ENCODE measurements around the gene TXNRD2. TPM values are rescaled to one million over a fixed set of nuclear protein-coding genes. Genes with fewer than 3 reads are reported as not detected.
A peak's percentile ranks its signal among the peaks of the same experiment; 100 is the strongest.

Gene TXNRD2
- total RNA-seq, 1 donor from 2014 or later: 8.0 TPM

DNA sequence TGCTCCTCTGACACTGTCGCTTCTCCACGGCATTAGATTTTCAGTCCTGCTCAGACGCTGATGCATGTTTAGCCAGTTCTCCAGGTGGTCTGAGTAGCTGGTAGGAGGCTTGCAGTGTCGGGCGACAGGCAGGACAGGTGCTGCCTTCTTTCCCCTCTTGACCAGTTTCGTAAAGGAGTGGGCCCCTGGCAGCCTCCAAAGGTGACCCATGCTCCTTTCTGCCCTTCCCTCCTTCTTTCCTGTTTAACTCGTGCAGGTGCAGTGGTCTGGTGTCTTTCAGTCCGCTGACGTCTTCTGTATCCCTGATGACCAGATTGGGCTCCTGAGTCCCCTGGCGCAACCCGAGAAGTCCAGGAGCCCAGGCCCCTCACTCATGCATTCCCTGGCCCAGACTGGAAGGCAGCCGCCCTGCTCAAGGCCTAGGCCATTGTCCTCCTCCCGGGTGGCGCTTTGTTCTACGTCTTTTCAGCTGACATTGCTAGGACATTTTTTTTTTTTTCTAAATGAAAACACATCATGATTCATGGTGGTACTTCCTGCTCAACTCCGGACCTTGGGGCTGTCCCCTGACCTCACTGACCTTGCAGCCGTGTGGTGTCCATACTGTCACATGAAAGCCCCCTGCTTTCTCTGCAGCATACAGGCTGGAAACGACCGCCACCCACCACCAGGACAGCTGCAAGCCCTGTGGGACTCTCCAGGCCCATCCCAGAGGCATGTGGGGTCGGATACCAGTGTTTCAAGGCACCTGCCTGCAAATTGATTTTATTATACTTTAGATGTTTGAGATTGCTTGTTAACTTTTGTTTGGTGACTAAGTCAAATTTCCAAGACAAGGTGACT lies 25.5 kb upstream of the TXNRD2 start:
- DNase-seq: no peak

DNA sequence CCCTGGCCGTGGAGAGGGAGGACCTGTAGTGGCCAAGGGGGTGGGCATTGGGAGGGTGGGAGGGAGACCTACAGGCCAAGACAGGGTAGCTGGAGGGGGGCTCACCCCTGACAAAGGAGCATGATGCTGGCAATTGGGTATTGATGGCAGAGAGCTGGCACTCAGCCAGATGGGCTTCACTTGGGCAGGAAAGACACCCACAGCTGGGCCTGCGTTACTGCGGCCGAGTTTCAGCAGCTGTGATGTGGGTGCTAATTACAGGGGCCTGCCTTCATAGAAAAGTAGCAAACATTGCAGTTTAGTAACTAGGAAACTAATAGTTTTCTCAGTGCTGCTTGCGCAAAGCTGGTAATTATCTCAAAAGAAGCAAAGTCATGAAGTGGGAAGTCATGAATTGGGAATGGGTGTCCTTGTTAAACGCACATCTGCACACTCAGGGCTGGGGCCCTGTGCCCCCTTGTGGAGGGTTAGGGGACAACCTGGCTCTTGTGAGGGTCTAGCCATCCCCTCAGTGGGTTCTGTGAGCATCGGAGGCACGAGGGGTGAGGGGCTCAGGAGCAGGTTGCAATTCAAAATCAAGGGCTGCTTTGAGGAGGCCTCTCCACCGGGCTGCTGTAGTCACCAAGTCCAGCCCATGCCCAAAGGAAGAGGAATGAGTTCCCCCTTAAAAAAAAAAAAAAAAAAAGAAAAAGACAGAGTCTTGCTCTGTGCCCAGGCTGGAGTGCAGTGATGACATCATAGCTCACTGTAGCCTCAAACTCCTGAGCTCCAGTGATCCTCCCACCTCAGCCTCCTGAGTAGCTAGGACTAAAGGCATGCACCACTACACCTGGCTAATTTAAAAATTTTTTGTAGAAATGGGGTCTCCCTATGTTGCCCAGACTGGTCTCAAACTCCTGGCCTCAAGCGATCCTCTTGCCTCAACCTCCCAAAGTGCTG lies 24.4 kb upstream of the TXNRD2 start:
- no peak for DNase-seq

DNA sequence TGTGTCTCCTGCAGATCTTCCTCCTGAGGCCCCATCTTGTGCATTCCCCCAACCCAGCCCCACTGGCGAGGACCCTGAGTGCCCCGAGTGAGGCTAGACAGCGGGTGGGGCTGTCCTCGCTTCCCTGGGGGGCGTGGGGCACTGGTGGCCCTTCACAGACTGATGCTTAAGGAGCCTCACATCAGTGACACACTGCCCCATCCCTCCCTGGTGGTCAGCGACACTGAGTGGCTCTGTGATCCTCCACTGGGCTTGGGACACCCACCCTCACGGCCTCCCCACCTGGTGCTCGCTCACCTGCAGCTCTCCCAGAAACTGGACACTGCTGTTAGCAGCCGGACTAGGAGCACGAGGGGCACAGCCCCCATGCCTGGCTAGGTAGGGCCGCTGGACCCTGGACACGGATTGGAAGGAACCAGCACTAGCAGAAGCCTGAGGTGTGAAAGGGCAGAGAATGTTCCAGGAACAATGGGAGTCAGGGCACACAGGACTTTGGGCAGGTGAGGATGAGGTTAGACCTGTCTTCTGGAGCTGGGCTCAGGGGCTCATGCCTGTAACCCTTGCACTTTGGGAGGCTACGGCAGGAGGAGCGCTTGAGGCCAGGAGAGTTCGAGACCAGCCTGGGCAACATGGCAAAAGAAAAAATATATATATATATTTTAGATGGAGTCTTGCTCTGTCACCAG lies 23.2 kb upstream of the TXNRD2 start:
- DNase-seq: no peak

DNA sequence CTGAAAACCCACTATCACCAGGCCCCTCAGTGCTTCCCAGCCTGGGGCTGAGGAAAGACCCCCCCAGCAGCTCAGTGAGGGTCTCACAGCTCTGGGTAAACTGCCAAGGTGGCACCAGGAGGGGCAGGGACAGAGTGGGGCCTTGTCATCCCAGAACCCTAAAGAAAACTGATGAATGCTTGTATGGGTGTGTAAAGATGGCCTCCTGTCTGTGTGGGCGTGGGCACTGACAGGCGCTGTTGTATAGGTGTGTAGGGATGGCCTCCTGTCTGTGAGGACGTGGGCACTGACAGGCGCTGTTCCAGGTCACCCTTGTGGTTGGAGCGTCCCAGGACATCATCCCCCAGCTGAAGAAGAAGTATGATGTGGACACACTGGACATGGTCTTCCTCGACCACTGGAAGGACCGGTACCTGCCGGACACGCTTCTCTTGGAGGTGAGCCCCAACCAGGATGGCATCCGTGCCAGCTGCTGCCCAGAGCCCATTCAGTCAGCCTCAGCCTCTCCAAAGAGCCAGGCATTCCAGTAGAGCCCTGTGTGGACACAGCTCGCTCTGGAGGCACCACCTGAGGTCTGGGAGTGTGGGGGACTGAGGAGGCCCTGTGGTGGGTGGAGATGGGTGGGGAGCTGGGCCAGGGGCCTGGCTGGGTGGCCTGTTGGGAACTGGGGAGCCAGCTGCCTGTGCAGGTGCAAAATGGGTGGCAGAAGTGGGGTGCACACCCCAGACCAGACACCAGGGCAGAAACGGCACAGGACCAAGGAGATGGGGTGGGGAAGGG lies 22.4 kb upstream of the TXNRD2 start:
- no peak for DNase-seq

DNA sequence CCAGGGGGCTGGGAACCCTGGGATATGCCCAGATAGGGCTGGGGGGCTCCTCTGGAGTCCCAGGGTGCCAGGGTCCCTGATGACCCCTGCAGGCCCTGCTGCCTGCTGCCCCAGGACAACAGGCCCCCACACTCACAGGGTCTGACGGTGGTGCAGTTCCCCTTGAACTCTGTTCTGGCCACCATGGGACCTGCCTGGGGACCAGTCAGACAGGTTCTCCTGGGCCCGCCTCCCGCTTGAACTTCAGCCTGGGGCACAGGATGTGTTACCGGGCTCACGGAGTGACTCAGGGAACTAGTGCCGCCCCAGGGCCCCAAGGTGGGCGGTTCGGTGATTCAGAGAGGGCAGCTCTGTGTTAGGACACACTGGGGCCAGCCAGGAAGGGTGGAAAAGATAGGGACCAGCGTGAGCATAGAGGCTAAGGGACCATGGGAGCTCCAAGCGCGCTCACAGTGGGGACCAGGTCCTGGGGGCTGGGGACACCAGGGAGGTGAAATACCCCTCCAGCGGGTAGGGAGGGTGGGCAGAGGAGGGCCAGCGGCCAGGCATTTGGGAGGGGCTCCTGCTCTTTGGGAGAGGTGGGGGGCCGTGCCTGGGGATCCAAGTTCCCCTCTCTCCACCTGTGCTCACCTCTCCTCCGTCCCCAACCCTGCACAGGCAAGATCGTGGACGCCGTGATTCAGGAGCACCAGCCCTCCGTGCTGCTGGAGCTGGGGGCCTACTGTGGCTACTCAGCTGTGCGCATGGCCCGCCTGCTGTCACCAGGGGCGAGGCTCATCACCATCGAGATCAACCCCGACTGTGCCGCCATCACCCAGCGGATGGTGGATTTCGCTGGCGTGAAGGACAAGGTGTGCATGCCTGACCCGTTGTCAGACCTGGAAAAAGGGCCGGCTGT lies 21.5 kb upstream of the TXNRD2 start:
- DNase-seq: no peak

DNA sequence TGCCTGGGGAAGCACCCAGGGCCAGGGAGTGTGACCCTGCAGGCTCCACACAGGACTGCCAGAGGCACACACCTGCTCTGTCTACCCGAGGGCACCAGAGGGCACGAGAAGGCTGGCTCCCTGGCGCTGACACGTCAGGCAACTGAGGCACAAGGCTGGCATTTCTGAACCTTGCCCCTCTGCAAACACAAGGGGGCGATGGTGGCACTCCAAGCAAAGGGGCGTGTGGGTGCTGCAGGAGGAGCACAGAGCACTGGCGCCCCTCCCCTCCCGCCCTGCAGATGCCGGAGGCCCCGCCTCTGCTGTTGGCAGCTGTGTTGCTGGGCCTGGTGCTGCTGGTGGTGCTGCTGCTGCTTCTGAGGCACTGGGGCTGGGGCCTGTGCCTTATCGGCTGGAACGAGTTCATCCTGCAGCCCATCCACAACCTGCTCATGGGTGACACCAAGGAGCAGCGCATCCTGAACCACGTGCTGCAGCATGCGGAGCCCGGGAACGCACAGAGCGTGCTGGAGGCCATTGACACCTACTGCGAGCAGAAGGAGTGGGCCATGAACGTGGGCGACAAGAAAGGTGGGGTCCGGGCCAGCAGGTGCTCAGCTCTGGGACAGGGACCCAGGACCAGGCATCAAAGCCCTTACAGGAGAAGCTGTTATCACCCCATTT lies 20.8 kb upstream of the TXNRD2 start:
- peak; percentile 72 for DNase-seq

DNA sequence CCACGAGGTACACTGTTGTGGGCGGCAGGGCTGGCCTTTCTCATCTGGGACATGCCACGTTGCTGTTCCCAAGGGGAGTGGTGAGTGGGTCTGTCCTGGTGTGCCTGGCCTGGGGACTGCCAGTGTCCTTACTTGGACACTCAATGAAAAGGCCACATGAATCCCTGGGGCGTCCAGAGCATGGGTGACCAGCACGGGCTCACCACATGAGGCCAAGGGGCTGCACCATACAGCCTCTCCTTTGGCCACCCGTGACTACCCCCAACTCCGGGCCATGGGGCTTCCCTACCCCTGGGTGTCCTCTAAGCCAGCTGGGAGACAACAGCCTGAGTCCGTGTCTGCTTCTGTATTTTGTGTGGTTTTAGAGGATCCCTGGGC lies 20.2 kb upstream of the TXNRD2 start:
- DNase-seq: no peak

DNA sequence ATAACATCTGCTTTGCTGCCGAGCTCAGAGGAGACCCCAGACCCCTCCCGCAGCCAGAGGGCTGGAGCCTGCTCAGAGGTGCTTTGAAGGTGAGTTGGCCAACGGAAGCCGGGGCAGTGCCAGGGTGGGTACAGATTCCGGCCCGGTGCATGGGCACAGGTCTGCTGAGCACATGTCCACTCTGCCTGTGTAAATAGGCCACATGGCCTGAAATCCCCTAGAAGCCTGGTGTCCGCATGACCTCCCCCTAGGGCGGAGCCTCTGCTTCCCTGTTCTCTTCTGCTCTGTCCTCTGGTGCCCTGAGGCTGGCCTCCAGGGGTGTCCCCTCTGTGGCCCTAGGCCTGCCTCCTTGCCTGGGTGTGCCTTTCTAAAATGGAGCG lies 19.6 kb upstream of the TXNRD2 start:
- DNase-seq: no peak

DNA sequence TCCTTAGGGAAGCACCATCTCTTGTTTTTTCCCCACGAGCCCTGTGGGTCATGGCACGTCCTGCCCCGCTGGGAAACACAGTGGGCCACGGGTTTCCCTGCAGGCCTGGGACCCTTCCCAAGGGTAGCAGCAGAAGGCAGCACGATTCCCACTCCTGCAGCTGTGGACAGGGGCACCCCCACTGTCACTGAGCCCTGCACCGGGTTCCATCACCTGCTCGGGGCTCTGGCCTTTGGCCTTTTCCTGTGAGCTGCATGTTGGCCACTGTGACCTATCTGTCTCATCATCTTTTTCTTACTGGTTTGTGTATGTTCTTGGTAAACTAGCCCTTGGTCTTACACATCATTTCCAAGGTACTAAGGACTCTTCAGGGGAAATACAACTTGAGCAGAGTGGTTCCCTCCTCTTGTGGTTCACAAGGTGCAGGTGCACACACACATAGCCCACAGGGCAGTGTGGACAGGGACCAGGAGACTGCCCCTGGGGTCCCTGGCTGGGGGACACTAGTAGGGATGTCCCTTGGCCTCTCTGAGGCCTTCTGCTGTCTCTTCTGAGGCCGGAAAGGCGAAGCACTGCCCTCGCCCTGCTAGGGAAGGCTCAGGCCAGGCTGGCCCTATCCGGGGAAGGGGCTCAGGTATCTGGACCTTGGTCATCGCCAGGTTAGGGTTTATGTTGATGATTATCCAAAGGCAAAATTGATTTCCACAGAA lies 19.0 kb upstream of the TXNRD2 start:
- no peak for DNase-seq

DNA sequence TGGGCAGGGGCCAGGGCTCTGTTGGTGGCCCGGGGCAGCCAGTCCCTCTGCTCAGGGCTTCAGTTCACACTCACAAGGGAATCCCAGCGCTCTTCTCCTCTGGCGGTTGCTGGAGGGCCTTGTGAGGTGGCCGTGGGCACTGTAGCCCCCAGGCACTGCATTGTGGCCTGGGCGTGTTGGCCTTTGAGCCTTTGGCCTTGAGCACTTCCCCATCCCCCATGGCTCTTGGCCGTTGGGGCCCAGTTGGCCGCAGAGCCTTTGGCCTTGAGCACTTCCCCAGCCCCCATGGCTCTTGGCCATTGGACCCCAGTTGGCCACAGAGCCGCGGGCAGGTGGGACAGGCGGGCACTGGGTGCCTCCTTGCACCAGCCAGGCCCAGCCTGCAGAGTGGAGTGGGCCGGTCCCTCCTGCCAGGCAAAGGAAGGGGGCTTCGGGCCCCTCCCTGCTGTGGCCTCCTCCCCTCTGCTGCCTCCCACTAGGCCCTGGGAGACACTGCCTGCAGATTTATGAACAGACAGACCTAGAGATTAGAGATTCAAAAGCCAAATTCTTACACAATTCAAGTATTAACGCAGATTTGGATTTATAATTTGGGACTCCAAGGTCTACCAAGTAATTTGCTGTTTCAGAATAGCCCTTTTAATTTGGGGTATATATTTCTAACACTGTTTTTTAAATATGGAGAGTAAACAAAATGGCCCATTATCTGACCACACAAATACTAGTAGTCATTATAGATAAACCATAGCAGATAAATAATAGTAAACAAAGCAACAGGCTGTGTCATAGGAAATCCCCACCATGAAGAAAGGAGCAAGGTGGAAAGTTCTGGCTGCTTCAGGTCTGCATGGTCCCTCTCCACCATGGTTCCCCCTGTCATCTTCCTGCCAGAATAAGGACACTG lies 18.2 kb upstream of the TXNRD2 start:
- DNase-seq: no peak

DNA sequence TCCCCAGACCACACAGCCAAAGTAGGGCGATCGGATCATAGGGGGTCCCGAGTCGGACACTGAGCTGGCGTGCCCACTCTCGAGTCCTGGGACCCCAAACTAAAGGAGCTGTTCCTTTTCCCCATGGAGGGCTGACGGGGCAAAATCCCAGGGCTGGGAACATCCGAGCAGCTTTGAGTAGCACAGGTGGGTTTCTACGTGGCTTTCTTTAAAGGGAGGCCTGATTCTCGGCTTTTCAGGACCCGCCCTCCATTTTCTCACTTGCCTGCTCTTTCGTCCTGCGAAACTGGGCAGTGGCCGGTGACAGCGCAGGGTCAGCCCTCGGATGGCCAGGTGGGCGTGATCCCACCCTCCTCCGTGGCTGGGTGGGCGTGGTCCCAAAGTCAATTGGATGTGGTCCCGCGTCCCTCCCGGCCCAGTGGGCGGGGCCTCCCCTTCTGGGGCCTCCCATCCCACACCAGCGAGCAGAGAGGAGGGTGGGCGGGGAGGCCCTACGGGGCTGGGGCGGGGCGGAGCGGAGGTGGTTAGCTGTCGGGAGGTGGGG lies 17.5 kb upstream of the TXNRD2 start:
- DNase-seq: no peak

DNA sequence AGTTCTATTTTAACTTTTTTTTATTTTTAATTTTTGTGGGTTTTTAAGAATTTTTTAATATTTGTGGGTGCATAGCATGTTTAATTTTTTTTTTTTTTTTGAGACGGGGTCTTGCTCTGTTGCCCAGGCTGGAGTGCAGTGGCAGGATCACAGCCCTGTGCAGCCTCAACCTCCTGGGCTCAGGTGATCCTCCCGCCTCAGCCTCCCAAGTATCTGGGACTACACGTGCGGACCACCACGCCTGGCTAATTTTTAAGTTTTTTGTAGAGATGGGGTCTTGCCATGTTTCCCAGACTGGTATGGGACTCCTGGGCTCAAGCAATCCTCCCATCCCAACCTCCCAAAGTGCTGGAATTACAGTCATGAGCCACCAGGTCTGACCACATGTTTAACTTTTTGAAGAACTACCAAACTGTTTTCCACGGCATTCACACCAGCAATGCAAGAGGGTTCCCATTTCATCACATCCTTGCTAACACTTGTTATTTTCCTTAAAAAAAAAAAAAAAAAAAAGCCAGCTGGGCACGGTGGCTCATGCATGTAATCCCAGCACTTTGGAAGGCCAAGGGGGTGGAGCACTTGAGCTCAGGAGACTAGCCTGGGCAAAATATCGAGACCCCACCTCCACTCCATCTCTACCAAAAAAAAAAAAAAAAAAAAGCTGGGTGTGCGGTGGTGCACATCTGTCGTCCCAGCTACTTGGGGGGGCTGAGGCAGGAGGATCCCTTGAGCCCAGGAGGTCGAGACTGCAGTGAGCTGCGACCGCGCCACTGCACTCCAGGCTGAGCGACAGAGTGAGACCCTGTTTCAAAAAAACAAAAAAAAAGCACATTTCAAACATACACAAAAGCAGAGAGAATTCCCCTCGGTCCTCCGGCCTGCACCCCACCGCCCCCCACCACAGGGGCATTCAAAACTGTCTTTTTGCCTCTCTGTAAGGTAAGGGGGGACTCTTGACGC lies 16.7 kb upstream of the TXNRD2 start:
- DNase-seq: no peak

DNA sequence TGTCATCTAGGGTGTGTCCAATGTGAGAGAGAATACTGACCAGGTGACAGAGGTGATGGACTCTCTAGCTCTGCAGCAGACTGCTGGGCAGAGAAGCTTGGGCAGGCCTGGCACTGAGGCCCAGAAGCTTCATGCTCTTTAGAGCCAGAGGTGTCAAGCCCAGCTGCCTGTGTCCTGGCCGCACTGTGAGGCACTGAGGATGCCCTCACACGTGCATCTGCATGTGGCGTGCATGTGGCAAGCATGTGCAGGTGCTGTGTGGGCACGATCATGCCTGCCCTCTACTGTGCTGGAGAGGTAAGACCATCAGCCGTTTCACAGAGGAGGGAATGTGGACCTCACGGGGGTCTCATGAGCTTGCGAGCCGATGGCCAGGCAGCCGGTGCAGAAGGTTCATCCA lies 15.8 kb upstream of the TXNRD2 start:
- DNase-seq: no peak

DNA sequence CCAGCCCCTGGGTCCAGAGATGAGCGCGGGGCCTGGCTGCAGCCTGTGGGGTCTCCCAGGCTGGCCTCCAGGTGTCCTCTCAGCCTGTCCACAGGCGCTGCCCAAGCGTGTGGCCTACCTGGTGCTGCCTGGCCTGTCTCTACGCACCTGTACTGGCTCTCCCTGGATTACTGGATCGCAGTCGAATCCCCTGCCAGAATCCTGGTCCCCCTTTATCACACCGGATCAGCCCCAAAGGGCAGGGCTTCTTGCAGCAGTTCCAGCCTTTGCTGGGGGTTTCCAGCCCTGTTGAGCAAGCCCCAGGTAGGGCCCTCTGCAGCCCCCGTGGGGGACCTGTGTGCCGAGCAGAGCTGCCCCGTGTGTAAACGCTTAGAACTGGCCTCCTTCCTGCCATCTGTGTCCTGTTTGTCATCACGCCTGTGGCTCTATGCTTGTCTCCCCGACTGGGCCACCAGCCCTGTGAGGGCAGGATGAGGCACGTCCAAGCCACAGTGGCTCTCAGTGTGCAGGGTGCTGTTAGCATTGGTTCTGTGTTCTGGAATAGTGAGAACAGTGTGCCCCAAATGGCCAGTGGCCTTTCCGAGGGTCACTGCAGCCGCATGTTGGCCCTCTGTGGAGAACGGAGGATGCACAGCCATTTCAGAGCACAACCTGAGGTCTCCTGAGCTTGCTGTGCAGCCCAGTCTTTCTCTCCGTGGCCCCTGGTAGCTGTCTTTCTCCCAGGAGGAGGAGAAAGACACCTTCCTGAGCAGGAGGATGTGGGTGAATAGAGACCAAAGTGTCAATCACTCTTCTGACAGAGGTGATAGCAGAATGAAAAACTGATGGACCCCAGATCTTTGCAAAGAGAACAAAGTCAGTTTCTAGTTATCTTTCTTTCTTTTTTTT lies 13.9 kb upstream of the TXNRD2 start:
- no peak for DNase-seq

DNA sequence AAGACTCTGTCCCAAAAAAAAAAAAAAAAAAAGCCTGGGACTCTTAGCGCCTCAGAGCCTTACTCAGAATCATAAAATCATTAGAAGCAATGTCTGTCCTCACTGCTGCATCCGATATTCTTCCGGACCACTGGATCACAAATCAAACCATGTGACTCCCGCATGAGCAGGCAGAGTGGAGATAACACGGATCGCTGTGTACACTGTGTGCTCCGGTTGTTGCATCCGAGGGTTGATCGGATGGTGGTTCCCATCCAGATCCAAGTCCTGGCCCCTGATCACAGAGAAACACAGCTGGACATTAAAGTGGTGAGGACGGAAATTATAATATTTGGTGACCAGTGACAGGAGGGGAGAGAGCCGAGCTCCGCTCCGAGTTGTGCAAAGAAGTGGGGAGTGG lies 9.7 kb upstream of the TXNRD2 start:
- no peak for DNase-seq
